Neural cell (in vitro differentiated cells): ENCODE measurements around the gene ME1.

ENCODE experiments used
- CTCF ChIP-seq: fragments of 450-650 bp; IDR thresholded peaks from 2 replicates; pipeline ENCODE4 v1.5.1; 2014; ENCODE audit warnings: antibody characterized with exemption, mild to moderate bottlenecking, moderate library complexity; ENCODE audit not compliant: poor library complexity, severe bottlenecking
- EZH2 ChIP-seq: fragments of 200-600, 300-800 bp; shearing (Covaris generic), sonication (generic); IDR thresholded peaks from 2 replicates; pipeline ENCODE4 v1.6.1; 2014; ENCODE audit warnings: antibody characterized with exemption, low read length, borderline replicate concordance, mild to moderate bottlenecking; ENCODE audit not compliant: insufficient read depth, poor library complexity, severe bottlenecking
- MXI1 ChIP-seq: fragments of 450-650 bp; conservative IDR thresholded peaks from 2 replicates; pipeline ENCODE4 v1.6.1; 2014; ENCODE audit warnings: antibody characterized with exemption, mild to moderate bottlenecking; ENCODE audit not compliant: poor library complexity, severe bottlenecking
- RAD21 ChIP-seq: fragments of 450-650 bp; conservative IDR thresholded peaks from 2 replicates; pipeline ENCODE4 v1.6.1; 2014; ENCODE audit warnings: antibody characterized with exemption, mild to moderate bottlenecking, moderate library complexity
- REST ChIP-seq: IDR thresholded peaks from 2 replicates; pipeline ENCODE4 v1.6.1; 2012; ENCODE audit warnings: borderline replicate concordance

GRCh38 chr6:83202031-83202430 is 228.8 kb downstream of the ME1 start:
- TF ChIP-seq CTCF (no peak), RAD21 (no peak), EZH2 (no peak), MXI1 (no peak), REST (no peak)
